ENCODE data around the gene DPM1. TPM values are rescaled to one million over a fixed set of nuclear protein-coding genes. Genes with fewer than 3 reads are reported as not detected.

Gene DPM1
- total RNA-seq, 1 donor from 2014 or later: 32.7 TPM

DNA sequence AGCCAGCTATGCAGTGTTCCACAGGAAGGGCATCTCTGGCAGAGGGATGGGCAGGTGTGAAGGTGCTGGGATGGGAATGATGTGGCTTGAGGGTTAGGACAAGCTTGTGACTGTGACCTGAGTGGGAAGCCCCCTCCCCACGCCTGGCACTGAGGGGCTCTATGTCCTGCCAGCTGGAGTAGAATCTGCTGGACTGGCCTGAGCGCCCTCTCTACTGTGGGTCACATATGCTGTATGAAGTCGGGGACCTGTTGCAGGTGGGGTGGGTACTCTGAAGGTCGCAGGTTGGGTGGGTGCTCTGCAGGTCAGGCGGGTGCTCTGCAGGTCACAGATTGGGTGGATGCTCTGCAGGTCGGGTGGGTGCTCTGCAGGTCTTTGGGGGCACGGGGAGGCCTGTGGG, 44.3 kb upstream of the DPM1 start:
- no peak for TF ChIP-seq CTCF (IDR thresholded peaks at IDR 0.05)
- no peak for DNase-seq (ENCODE audit: extremely low spot score, unreplicated experiment)
- Mint-ChIP-seq H3K4me3 (ENCODE audit: unreplicated experiment) (no peak overlapping the region), H3K27ac (ENCODE audit: unreplicated experiment) (no peak overlapping the region), H3K36me3 (ENCODE audit: unreplicated experiment) (no peaks in the 10 kb centered on the region), H3K27me3 (ENCODE audit: unreplicated experiment) (peaks cover 7% of the 10 kb centered on the region), H3K4me1 (ENCODE audit: unreplicated experiment) (no peaks in the 10 kb centered on the region), H3K9me3 (ENCODE audit: unreplicated experiment) (no peaks in the 10 kb centered on the region)

GRCh38 chr20:51001430-51002265, 43.3 kb upstream of the DPM1 start:
- H3K4me1 Mint-ChIP-seq (ENCODE audit: unreplicated experiment): no peaks in the 10 kb centered on the region
- no peaks in the 10 kb centered on the region for H3K9me3 Mint-ChIP-seq (ENCODE audit: unreplicated experiment)
- H3K4me3 Mint-ChIP-seq (ENCODE audit: unreplicated experiment): no peak overlapping the region
- peaks cover 13% of the 10 kb centered on the region for H3K27me3 Mint-ChIP-seq (ENCODE audit: unreplicated experiment)
- no peak overlapping the region for H3K27ac Mint-ChIP-seq (ENCODE audit: unreplicated experiment)
- DNase-seq (ENCODE audit: extremely low spot score, unreplicated experiment): no peak
- no peaks in the 10 kb centered on the region for H3K36me3 Mint-ChIP-seq (ENCODE audit: unreplicated experiment)
- no peak for TF ChIP-seq CTCF (IDR thresholded peaks at IDR 0.05)

- Mint-ChIP-seq H3K27me3 (ENCODE audit: unreplicated experiment) (peaks cover 15% of the 10 kb centered on the region), H3K36me3 (ENCODE audit: unreplicated experiment) (no peaks in the 10 kb centered on the region), H3K27ac (ENCODE audit: unreplicated experiment) (no peak overlapping the region), H3K4me1 (ENCODE audit: unreplicated experiment) (no peaks in the 10 kb centered on the region), H3K9me3 (ENCODE audit: unreplicated experiment) (no peaks in the 10 kb centered on the region), H3K4me3 (ENCODE audit: unreplicated experiment) (no peak overlapping the region)
- TF ChIP-seq CTCF (IDR thresholded peaks at IDR 0.05): no peak
- no peak for DNase-seq (ENCODE audit: extremely low spot score, unreplicated experiment)
Observed at GRCh38 chr20:50999355-50999754, 41.0 kb upstream of the DPM1 start.

GRCh38 chr20:50996901-50997865, 38.9 kb upstream of the DPM1 start:
- H3K36me3 Mint-ChIP-seq (ENCODE audit: unreplicated experiment): no peaks in the 10 kb centered on the region
- H3K27ac Mint-ChIP-seq (ENCODE audit: unreplicated experiment): no peak overlapping the region
- no peak for TF ChIP-seq CTCF (IDR thresholded peaks at IDR 0.05)
- DNase-seq (ENCODE audit: extremely low spot score, unreplicated experiment): no peak
- no peak overlapping the region for H3K4me3 Mint-ChIP-seq (ENCODE audit: unreplicated experiment)
- no peaks in the 10 kb centered on the region for H3K9me3 Mint-ChIP-seq (ENCODE audit: unreplicated experiment)
- H3K27me3 Mint-ChIP-seq (ENCODE audit: unreplicated experiment): peaks cover 15% of the 10 kb centered on the region
- H3K4me1 Mint-ChIP-seq (ENCODE audit: unreplicated experiment): peaks cover 8% of the 10 kb centered on the region

DNA sequence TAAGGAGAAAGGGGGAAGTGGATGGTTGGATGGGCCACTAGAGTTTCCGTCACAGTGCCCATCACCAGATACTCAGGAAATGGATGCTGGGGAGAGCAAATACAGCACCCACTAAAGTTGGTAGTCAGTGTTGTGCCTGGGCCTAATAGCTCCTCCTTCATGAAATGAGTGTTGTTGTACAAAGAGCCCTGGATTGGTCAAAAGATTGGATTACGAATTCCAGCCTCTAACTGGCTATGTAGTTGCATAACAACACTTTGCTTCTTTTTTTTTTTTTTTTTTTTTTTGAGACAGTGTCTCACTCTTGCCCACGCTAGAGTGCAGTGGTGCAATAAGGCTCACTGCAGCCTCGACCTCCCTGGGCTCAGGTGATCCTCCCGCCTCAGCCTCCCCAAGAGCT, 37.2 kb upstream of the DPM1 start:
- peaks cover 9% of the 10 kb centered on the region for H3K4me1 Mint-ChIP-seq (ENCODE audit: unreplicated experiment)
- no peak overlapping the region for H3K4me3 Mint-ChIP-seq (ENCODE audit: unreplicated experiment)
- peaks cover 15% of the 10 kb centered on the region for H3K27me3 Mint-ChIP-seq (ENCODE audit: unreplicated experiment)
- H3K27ac Mint-ChIP-seq (ENCODE audit: unreplicated experiment): no peak overlapping the region
- H3K36me3 Mint-ChIP-seq (ENCODE audit: unreplicated experiment): no peaks in the 10 kb centered on the region
- TF ChIP-seq CTCF (IDR thresholded peaks at IDR 0.05): no peak
- no peaks in the 10 kb centered on the region for H3K9me3 Mint-ChIP-seq (ENCODE audit: unreplicated experiment)
- no peak for DNase-seq (ENCODE audit: extremely low spot score, unreplicated experiment)

Measured in osteocyte (in vitro differentiated cells).